Measurements from ENCODE around the gene HOTAIR.

Gene HOTAIR

GRCh38 chr12:54015018-54015931, 40.5 kb upstream of the HOTAIR start:
- Mint-ChIP-seq H3K27ac (no peak overlapping the region), H3K9me3 (no peaks in the 10 kb centered on the region), H3K4me3 (peak overlapping the region; percentile 39 to 61), H3K4me1 (peaks cover 44% of the 10 kb centered on the region), H3K27me3 (peaks cover 96% of the 10 kb centered on the region)
- DNase-seq (no peak), ATAC-seq (no peak)

GRCh38 chr12:54014377-54015017, 39.7 kb upstream of the HOTAIR start:
- DNase-seq (no peak), ATAC-seq (no peak)
- H3K9me3 Mint-ChIP-seq = no peaks in the 10 kb centered on the region
- no peak overlapping the region for H3K27ac Mint-ChIP-seq
- H3K27me3 Mint-ChIP-seq = peaks cover 96% of the 10 kb centered on the region
- H3K4me3 Mint-ChIP-seq = peak overlapping the region; percentile 39 to 61
- peaks cover 51% of the 10 kb centered on the region for H3K4me1 Mint-ChIP-seq

GRCh38 chr12:54012631-54013409, 38.1 kb upstream of the HOTAIR start:
- Mint-ChIP-seq H3K4me1 (peaks cover 48% of the 10 kb centered on the region), H3K9me3 (no peaks in the 10 kb centered on the region), H3K4me3 (no peak overlapping the region), H3K27ac (no peak overlapping the region), H3K27me3 (peaks cover 100% of the 10 kb centered on the region)
- ATAC-seq = no peak
- no peak for DNase-seq

GRCh38 chr12:54011665-54012532, 37.1 kb upstream of the HOTAIR start:
- Mint-ChIP-seq H3K9me3 (no peaks in the 10 kb centered on the region), H3K4me1 (peaks cover 42% of the 10 kb centered on the region), H3K27me3 (peaks cover 100% of the 10 kb centered on the region), H3K4me3 (no peak overlapping the region), H3K27ac (no peak overlapping the region)
- DNase-seq (no peak), ATAC-seq (no peak)

- Mint-ChIP-seq H3K4me3 (peak overlapping the region; percentile 17 to 36), H3K27me3 (peaks cover 100% of the 10 kb centered on the region), H3K9me3 (no peaks in the 10 kb centered on the region), H3K4me1 (peaks cover 50% of the 10 kb centered on the region), H3K27ac (no peak overlapping the region)
- DNase-seq (no peak), ATAC-seq (no peak)
Observed at GRCh38 chr12:54010972-54011664, 36.4 kb upstream of the HOTAIR start.

GRCh38 chr12:54010053-54010971, 35.6 kb upstream of the HOTAIR start:
- peaks cover 100% of the 10 kb centered on the region for H3K27me3 Mint-ChIP-seq
- no peak for ATAC-seq
- H3K27ac Mint-ChIP-seq = no peak overlapping the region
- H3K9me3 Mint-ChIP-seq = no peaks in the 10 kb centered on the region
- peak overlapping the region in 1 of 2 donors; percentile 57 for H3K4me3 Mint-ChIP-seq
- H3K4me1 Mint-ChIP-seq = peaks cover 55% of the 10 kb centered on the region
- no peak for DNase-seq

- ATAC-seq (peak; percentile 30), DNase-seq (no peak)
- no peak overlapping the region for H3K27ac Mint-ChIP-seq
Observed at GRCh38 chr12:54009171-54010052, 34.7 kb upstream of the HOTAIR start.

GRCh38 chr12:54008260-54008552, 33.5 kb upstream of the HOTAIR start:
- Mint-ChIP-seq H3K27ac (peak overlapping the region in 1 of 2 donors; percentile 8), H3K27me3 (peaks cover 100% of the 10 kb centered on the region), H3K9me3 (no peaks in the 10 kb centered on the region), H3K4me1 (peaks cover 45% of the 10 kb centered on the region), H3K4me3 (peak overlapping the region in 1 of 2 donors; percentile 13)
- ATAC-seq (no peak), DNase-seq (no peak)

More at GRCh38 chr12:54009171-54010052, 34.7 kb upstream of the HOTAIR start:
- Mint-ChIP-seq H3K4me1 (peaks cover 49% of the 10 kb centered on the region), H3K27me3 (peaks cover 100% of the 10 kb centered on the region), H3K4me3 (peak overlapping the region; percentile 57 to 66), H3K9me3 (no peaks in the 10 kb centered on the region)

GRCh38 chr12:54007538-54008259, 32.9 kb upstream of the HOTAIR start:
- no peak for ATAC-seq
- no peak for DNase-seq
- H3K27ac Mint-ChIP-seq = no peak overlapping the region
- no peaks in the 10 kb centered on the region for H3K9me3 Mint-ChIP-seq
- peaks cover 100% of the 10 kb centered on the region for H3K27me3 Mint-ChIP-seq
- peaks cover 46% of the 10 kb centered on the region for H3K4me1 Mint-ChIP-seq
- no peak overlapping the region for H3K4me3 Mint-ChIP-seq

GRCh38 chr12:54006559-54007220, 31.9 kb upstream of the HOTAIR start:
- Mint-ChIP-seq H3K4me1 (peaks cover 48% of the 10 kb centered on the region), H3K9me3 (no peaks in the 10 kb centered on the region), H3K4me3 (peak overlapping the region; percentile 86 to 87), H3K27ac (no peak overlapping the region), H3K27me3 (peaks cover 100% of the 10 kb centered on the region)
- ATAC-seq (no peak), DNase-seq (no peak)

GRCh38 chr12:54005853-54006558, 31.3 kb upstream of the HOTAIR start:
- H3K27me3 Mint-ChIP-seq = peaks cover 100% of the 10 kb centered on the region
- peak overlapping the region; percentile 86 to 87 for H3K4me3 Mint-ChIP-seq
- peak overlapping the region in 1 of 2 donors; percentile 92 for H3K27ac Mint-ChIP-seq
- peak; percentile 74 for ATAC-seq
- H3K4me1 Mint-ChIP-seq = peaks cover 41% of the 10 kb centered on the region
- no peaks in the 10 kb centered on the region for H3K9me3 Mint-ChIP-seq
- peak; percentile 83 to 85 for DNase-seq
